ENCODE data around the gene STAM2.
"Not testable (repeated sequence)": the region's sequence is repeated elsewhere in the genome, so short reads cannot be mapped to it uniquely, and the experiment has no call there.

Gene STAM2

DNA sequence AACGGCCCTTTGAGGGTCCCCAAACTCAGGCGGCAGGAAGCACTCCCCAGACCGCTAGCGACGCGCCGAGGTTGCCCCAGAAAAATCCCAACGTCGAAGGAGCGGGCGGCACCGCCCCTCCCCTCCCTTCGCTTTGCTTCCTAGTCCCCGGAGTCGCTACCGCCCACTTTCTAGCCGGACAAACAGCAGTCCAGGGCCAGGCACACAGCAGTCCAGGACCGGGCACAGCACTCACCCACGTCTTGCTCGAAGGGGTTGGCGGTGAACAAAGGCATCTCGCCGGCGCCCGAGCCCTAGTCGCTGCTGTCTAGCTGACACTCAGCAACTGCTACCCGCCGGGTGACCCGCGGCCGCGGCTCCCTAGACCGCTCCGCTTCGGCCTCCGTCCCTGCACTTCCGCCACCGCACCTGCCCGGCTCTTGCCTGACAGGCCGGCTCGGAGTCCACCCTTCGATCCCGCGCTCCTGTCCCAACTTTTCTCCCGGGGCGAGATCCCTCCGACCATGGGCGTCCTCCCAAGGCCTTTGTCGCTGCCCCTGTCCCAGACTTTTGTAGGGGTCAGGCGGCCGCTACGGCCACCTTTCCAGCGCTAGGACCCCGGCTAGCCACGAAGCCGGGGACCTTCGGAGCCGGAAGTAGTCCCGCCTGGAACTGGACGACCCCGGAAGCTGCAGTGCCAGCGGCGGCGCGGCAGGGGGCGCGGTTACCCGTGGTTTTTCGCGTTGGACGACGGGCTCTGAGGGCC lies at the start of gene STAM2:
TSS of gene STAM2 (minus strand) at position 396 of the 745 bp plus-strand sequence. CDS start at position 275, 121 bp downstream.
- H3K9me3 Mint-ChIP-seq = peaks cover 0 to 1% of the 10 kb centered on the region in 2 donors
- peak within 1 kb of the TSS; percentile 99 to 100 for H3K4me3 Mint-ChIP-seq
- H3K4me1 Mint-ChIP-seq = peaks cover 16 to 36% of the 10 kb centered on the region in 2 donors
- peak; percentile 79 to 83 for ATAC-seq (replicated peaks)
- peak; percentile 96 for DNase-seq
- peaks cover 5 to 8% of the 10 kb centered on the region in 2 donors for H3K36me3 Mint-ChIP-seq
- peak within 1 kb of the TSS; percentile 100 for H3K27ac Mint-ChIP-seq
- H3K27me3 Mint-ChIP-seq = no peaks in the 10 kb centered on the region

- Mint-ChIP-seq H3K9me3 (no peaks in the 10 kb centered on the region), H3K4me1 (peaks cover 0 to 2% of the 10 kb centered on the region in 2 donors), H3K27me3 (peaks cover 4 to 5% of the 10 kb centered on the region in 2 donors), H3K27ac (no peak overlapping the region), H3K36me3 (no peaks in the 10 kb centered on the region), H3K4me3 (no peak overlapping the region)
- no peak for DNase-seq
- ATAC-seq (replicated peaks) = no peak
These were observed 48.4 kb upstream of the STAM2 start for GRCh38 chr2:152223977-152224376.

DNA sequence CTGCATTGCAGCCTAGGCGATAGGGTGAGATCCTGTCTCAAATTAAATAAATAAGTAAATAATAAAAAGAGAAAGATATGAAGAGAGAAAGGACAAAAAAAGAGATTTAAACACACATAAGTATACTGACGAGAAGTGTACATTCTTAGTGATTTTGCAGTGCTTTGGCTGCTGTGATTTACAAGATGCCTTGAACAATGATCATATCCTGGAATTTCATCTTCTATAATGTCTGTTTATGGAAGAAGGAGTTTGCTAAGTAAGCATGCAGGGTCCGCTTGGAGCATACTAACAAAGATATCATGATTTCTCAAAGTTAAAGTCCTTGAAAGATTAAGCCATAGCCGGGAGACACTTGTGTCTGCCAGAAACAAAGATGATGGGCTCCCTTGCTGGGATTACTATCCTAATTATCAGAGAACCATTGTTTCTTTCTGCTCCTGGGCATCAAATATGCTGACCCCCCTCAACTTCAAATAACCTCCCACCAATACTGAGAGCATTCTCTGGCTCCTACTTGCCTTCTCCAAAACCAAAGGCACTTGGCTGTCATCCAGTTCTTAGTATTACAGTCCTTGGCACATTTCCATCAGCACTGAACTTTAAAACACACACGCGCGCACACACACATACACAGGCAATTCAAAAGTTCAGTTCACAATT lies 47.5 kb upstream of the STAM2 start:
- H3K9me3 Mint-ChIP-seq = no peaks in the 10 kb centered on the region
- peak in 1 of 2 donors; percentile 16 for ATAC-seq (replicated peaks)
- peaks cover 4 to 5% of the 10 kb centered on the region in 2 donors for H3K27me3 Mint-ChIP-seq
- H3K4me1 Mint-ChIP-seq = peaks cover 0 to 2% of the 10 kb centered on the region in 2 donors
- no peak overlapping the region for H3K4me3 Mint-ChIP-seq
- DNase-seq = no peak
- H3K27ac Mint-ChIP-seq = no peak overlapping the region
- H3K36me3 Mint-ChIP-seq = no peaks in the 10 kb centered on the region

- no peak overlapping the region for H3K4me3 Mint-ChIP-seq
- H3K27me3 Mint-ChIP-seq = peaks cover 0 to 4% of the 10 kb centered on the region in 2 donors
- H3K27ac Mint-ChIP-seq = no peak overlapping the region
- no peaks in the 10 kb centered on the region for H3K36me3 Mint-ChIP-seq
- DNase-seq = no peak
- H3K4me1 Mint-ChIP-seq = peaks cover 0 to 2% of the 10 kb centered on the region in 2 donors
- no peaks in the 10 kb centered on the region for H3K9me3 Mint-ChIP-seq
- ATAC-seq (replicated peaks) = no peak
These were observed 46.3 kb upstream of the STAM2 start for GRCh38 chr2:152221839-152222238.

DNA sequence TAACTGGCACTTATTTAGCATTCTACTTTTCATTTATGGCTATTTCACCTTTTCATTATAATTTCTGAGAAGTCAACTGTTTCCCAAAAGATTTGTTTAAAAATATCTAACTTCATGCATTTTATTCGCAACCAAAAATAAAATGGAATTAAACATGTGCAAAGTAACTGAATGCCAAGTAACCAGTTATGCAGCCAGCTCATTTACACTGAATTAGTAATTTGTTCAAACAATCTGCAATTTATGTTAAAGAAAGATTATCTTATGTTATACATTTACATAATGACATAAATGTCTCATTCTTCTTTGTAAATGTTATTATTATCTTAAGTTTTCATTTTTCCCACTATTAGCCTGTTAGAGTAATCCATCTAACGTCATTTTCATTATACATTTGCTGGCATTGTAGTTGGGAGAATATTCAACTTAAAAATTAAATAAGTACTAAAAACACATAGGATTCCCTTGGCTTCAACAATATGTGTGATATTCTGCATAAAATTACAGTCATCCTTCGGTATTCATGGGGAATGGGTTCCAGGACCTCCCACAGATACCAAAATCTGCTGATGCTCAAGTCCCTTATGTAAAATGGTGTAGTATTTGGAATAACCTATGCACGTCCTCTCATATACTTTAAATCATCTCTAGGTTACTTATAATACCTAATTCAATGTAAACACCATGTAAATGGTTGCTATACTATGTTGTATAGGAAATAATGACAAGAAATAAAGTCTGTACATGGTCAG lies 43.7 kb upstream of the STAM2 start:
- ATAC-seq (replicated peaks) = no peak
- Mint-ChIP-seq H3K4me1 (peaks cover 0 to 2% of the 10 kb centered on the region in 2 donors), H3K27ac (no peak overlapping the region), H3K36me3 (no peaks in the 10 kb centered on the region), H3K4me3 (no peak overlapping the region), H3K27me3 (peaks cover 0 to 5% of the 10 kb centered on the region in 2 donors), H3K9me3 (no peaks in the 10 kb centered on the region)
- DNase-seq = no peak

- H3K4me1 Mint-ChIP-seq = no peaks in the 10 kb centered on the region
- DNase-seq (no peak), ATAC-seq (replicated peaks) (no peak)
- no peaks in the 10 kb centered on the region for H3K36me3 Mint-ChIP-seq
- no peak overlapping the region for H3K27ac Mint-ChIP-seq
- H3K4me3 Mint-ChIP-seq = no peak overlapping the region
- H3K27me3 Mint-ChIP-seq = peaks cover 17 to 23% of the 10 kb centered on the region in 2 donors
- peaks cover 0 to 2% of the 10 kb centered on the region in 2 donors for H3K9me3 Mint-ChIP-seq
These were observed 25.9 kb upstream of the STAM2 start for GRCh38 chr2:152201466-152201830.

- H3K9me3 Mint-ChIP-seq = peaks cover 0 to 2% of the 10 kb centered on the region in 2 donors
- H3K27me3 Mint-ChIP-seq = peaks cover 23 to 29% of the 10 kb centered on the region in 2 donors
- DNase-seq = no peak
- ATAC-seq (replicated peaks) = peak in 1 of 2 donors; percentile 31
- H3K4me1 Mint-ChIP-seq = no peaks in the 10 kb centered on the region
- no peaks in the 10 kb centered on the region for H3K36me3 Mint-ChIP-seq
- H3K4me3 Mint-ChIP-seq = no peak overlapping the region
- no peak overlapping the region for H3K27ac Mint-ChIP-seq
These were observed 25.3 kb upstream of the STAM2 start for GRCh38 chr2:152200565-152201465.

DNA sequence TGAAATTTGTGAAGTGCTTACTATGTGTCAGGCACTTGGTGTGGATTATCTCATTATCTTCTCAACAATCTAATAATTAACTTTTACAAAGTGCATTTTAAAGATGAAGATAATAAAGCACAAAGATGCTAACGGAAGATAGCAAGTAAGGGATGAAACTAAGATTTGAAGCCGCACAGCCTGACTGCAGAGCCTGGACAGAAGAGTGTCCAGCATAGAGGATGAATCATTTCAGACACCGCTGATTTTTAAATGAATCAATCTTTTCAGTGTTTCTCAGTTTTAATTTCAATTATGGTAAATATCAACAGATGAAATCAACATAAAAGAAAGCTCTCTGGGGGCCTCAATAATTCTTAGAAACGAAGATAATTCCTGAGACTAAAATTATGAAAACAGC lies 24.5 kb upstream of the STAM2 start:
- H3K27me3 Mint-ChIP-seq = peaks cover 27 to 29% of the 10 kb centered on the region in 2 donors
- no peak overlapping the region for H3K27ac Mint-ChIP-seq
- DNase-seq = no peak
- H3K36me3 Mint-ChIP-seq = no peaks in the 10 kb centered on the region
- peaks cover 0 to 2% of the 10 kb centered on the region in 2 donors for H3K9me3 Mint-ChIP-seq
- no peak for ATAC-seq (replicated peaks)
- H3K4me1 Mint-ChIP-seq = no peaks in the 10 kb centered on the region
- H3K4me3 Mint-ChIP-seq = no peak overlapping the region

GRCh38 chr2:152198499-152198898 lies 22.9 kb upstream of the STAM2 start:
- H3K9me3 Mint-ChIP-seq = peaks cover 0 to 2% of the 10 kb centered on the region in 2 donors
- no peak for DNase-seq
- no peak overlapping the region for H3K4me3 Mint-ChIP-seq
- no peak for ATAC-seq (replicated peaks)
- peaks cover 31 to 32% of the 10 kb centered on the region in 2 donors for H3K27me3 Mint-ChIP-seq
- no peaks in the 10 kb centered on the region for H3K4me1 Mint-ChIP-seq
- no peak overlapping the region for H3K27ac Mint-ChIP-seq
- H3K36me3 Mint-ChIP-seq = no peaks in the 10 kb centered on the region

DNA sequence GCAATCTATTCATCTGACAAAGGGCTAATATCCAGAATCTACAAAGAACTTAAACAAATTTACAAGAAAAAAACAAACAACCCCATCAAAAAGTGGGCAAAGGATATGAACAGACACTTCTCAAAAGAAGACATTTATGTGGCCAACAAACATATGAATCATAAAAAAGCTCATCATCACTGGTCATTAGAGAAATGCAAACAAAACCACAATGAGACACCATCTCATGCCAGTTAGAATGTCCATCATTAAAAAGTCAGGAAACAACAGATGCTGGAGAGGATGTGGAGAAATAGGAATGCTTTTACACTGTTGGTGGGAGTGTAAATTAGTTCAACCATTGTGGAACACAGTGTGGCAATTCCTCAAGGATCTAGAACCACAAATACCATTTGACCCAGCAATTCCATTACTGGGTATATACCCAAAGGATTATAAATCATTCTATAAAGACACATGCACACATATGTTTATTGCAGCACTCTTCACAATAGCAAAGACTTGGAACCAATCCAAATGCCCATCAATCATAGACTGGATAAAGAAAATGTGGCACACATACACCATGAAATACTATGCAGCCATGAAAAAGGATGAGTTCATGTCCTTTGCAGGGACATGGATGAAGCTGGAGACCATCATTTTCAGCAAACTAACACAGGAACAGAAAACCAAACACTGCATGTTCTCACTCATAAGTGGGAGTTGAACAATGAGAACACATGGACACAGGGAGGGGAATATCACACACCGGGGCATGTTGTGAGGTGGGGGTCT lies 22.1 kb upstream of the STAM2 start:
- H3K27me3 Mint-ChIP-seq = peaks cover 29 to 40% of the 10 kb centered on the region in 2 donors
- ATAC-seq (replicated peaks); H3K36me3 Mint-ChIP-seq; H3K9me3 Mint-ChIP-seq; DNase-seq; H3K27ac Mint-ChIP-seq; H3K4me3 Mint-ChIP-seq; H3K4me1 Mint-ChIP-seq: not testable (repeated sequence)

DNA sequence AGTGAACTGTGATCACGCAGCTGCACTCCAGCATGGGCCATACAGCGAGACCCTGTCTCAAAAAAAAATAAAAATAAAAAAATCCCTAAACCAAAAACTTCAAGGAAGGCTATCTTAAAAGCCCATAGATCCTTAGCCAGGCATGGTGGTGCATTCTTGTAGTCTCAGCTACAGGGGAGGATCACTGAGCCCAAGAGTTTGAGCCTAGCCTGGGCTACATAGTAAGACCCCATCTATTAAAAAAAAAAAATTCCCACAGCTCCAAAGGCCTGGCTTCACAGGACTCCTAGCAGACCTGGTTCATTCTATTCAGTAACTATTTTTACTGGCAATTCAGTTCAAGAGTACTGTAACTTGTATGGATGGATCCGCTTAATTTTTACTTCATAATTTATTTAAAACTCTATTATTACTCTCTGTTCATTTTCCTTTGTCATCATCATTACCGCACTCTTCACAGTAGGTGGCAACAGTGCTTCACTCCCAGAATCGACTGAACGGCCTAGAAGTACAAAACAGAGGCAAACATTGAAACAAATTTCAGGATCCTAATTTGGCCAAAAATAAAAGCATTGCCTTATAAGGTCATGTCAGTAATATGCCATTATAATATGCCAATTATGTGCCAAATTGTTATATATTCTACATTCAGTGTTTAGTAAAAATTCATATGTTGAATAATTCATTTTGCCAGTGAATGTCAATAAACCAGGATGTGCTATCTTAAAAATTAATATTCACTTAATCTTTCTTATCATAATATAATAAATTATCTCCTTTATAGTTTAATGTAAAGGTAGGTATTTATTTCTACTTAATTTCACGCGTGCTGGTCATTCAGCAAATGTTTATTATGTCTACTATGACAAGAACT lies 14.3 kb upstream of the STAM2 start:
- DNase-seq = no peak
- Mint-ChIP-seq H3K4me3 (no peak overlapping the region), H3K27me3 (peaks cover 21 to 37% of the 10 kb centered on the region in 2 donors), H3K27ac (no peak overlapping the region), H3K4me1 (no peaks in the 10 kb centered on the region), H3K9me3 (peaks cover 0 to 2% of the 10 kb centered on the region in 2 donors), H3K36me3 (peaks cover 0 to 2% of the 10 kb centered on the region in 2 donors)
- peak; percentile 78 to 82 for ATAC-seq (replicated peaks)

DNA sequence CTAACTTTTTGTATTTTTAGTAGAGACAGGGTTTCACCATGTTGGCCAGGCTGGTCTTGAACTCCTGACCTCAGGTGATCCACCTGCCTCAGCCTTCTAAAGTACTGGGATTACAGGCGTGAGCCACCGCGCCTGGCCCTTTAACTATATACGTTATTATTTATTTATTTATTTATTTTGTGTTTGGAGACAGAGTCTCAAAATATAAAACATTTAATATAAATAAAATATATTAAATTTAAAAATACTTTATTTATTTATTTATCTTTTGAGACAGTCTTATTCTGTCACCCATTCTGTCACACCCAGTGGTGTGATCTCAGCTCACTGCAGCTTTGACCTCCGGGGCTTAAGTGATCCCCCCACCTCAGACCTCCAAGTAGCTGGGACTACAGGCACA lies 11.2 kb upstream of the STAM2 start:
- H3K27me3 Mint-ChIP-seq = peaks cover 30 to 36% of the 10 kb centered on the region in 2 donors
- H3K9me3 Mint-ChIP-seq; H3K4me1 Mint-ChIP-seq; ATAC-seq (replicated peaks); H3K4me3 Mint-ChIP-seq; H3K36me3 Mint-ChIP-seq; H3K27ac Mint-ChIP-seq; DNase-seq: not testable (repeated sequence)
